ENCODE measurements around the gene DCAF10.
"Not testable (repeated sequence)": the region's sequence is repeated elsewhere in the genome, so short reads cannot be mapped to it uniquely, and the experiment has no call there.

Gene DCAF10

DNA sequence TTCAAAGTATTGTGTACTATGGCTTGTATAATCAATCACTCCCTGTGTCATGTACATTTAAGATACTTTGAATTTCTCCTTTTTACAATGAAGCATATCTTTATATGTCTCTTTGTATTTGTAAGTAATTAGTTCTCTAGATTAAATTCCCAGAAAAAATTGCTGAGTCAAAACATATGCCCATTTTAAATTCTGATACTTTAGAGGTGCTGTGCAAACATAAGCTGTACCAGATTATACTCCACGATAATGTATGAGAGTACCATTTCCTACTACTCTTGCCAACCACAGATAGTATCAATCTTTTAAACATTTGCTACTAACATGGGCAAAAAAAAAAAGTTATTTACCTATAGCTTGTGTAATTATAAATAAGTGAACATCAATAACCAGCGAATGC, 18.3 kb downstream of the DCAF10 start:
- Mint-ChIP-seq H3K4me1 (peaks cover 4% of the 10 kb centered on the region), H3K4me3 (no peak overlapping the region), H3K36me3 (peaks cover 23% of the 10 kb centered on the region), H3K27me3 (no peaks in the 10 kb centered on the region), H3K9me3 (no peaks in the 10 kb centered on the region), H3K27ac (no peak overlapping the region)

DNA sequence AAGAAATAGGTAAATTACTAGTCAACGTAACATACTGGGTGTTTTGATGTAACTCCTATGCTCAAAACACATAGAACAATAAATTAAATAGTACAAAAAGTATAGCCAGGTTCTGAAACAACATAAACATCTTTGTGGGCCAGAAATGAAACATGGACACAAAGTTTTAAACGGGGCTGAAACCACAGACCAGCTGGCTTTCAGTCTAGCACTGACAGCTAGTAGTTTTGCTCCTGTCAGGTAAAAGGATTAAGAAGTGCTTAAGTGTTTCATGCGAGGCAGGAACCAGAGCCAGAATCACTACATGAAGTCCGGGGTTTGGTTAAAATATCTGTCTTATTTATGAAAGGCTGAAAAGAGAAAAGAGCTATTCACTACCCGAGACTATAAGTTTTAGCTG, 19.5 kb downstream of the DCAF10 start:
- Mint-ChIP-seq H3K27me3 (no peaks in the 10 kb centered on the region), H3K36me3 (peaks cover 28% of the 10 kb centered on the region), H3K9me3 (no peaks in the 10 kb centered on the region), H3K4me3 (no peak overlapping the region), H3K4me1 (peaks cover 2% of the 10 kb centered on the region), H3K27ac (no peak overlapping the region)

DNA sequence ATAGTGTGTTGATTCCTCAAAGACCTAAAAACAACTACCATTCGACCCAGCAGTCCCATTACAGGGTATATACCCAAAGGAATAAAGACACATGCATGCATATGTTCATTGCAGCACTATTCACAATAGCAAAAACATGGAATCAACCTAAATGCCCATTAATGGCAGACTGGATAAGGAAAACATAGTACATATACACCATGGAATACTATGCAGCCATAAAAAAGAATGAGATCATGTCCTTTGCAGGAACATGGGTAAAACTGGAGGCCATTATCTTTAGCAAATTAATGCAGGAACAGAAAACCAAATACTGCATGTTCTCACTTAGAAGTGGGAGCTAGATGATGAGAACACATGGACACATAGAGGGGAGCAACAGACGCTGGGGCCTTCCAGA, 24.6 kb downstream of the DCAF10 start:
- not testable (repeated sequence) for H3K9me3 Mint-ChIP-seq, H3K27ac Mint-ChIP-seq

GRCh38 chr9:37827483-37828165, 27.0 kb downstream of the DCAF10 start:
- no peak overlapping the region for H3K27ac Mint-ChIP-seq
- peaks cover 3% of the 10 kb centered on the region for H3K4me1 Mint-ChIP-seq
- peaks cover 23% of the 10 kb centered on the region for H3K36me3 Mint-ChIP-seq
- H3K9me3 Mint-ChIP-seq: no peaks in the 10 kb centered on the region
- no peaks in the 10 kb centered on the region for H3K27me3 Mint-ChIP-seq
- no peak overlapping the region for H3K4me3 Mint-ChIP-seq

More for the DNA sequence above, 24.6 kb downstream of the DCAF10 start:
- not testable (repeated sequence) for H3K4me1 Mint-ChIP-seq, H3K4me3 Mint-ChIP-seq, H3K27me3 Mint-ChIP-seq
- H3K36me3 Mint-ChIP-seq: peaks cover 36% of the 10 kb centered on the region

DNA sequence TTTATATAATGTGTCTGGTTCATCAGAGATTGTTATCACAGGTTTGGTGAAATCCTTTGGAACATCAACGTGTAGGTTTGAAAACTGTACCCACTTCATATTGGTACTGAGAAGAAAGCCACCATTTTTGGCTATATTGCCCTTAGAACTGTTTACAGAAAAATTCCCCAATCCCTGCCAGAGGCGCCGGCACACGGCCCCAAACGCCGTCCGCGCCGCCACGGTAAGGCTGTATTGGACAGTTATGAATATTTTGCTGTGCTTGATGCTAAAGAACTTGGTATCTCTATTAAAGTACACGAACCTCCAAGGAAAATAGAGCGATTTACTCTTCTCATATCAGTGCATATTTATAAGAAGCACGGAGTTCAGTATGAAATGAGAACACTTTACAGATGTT, 35.2 kb downstream of the DCAF10 start:
- no peak overlapping the region for H3K4me3 Mint-ChIP-seq

DNA sequence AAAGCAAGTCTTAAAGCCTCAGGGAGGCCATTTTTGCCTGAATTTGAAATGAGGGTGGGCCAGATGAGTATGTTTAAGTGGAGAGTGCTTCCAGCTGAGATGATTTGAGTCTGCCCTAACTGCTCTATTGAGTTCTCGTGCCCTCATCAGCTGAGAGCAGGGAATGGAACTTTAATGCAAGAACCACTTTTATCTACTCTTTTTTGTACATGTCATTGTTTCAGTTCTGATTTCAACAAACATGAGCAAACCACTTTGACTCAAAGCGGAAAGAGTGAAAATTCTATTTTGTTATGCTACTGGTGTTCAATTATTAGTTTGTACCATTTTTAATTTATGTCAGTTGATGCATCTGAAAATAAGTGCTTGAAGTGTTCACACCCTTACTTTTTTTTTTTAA, 35.8 kb downstream of the DCAF10 start:
- no peaks in the 10 kb centered on the region for H3K9me3 Mint-ChIP-seq
- H3K36me3 Mint-ChIP-seq: no peaks in the 10 kb centered on the region
- peak overlapping the region; percentile 65 for H3K27ac Mint-ChIP-seq
- H3K27me3 Mint-ChIP-seq: no peaks in the 10 kb centered on the region
- H3K4me3 Mint-ChIP-seq: no peak overlapping the region
- peaks cover 13% of the 10 kb centered on the region for H3K4me1 Mint-ChIP-seq

More for the DNA sequence above, 35.2 kb downstream of the DCAF10 start:
- H3K9me3 Mint-ChIP-seq: no peaks in the 10 kb centered on the region
- no peak overlapping the region for H3K27ac Mint-ChIP-seq
- H3K36me3 Mint-ChIP-seq: no peaks in the 10 kb centered on the region
- no peaks in the 10 kb centered on the region for H3K27me3 Mint-ChIP-seq
- H3K4me1 Mint-ChIP-seq: peaks cover 13% of the 10 kb centered on the region

- no peaks in the 10 kb centered on the region for H3K9me3 Mint-ChIP-seq
- H3K27me3 Mint-ChIP-seq: no peaks in the 10 kb centered on the region
- H3K36me3 Mint-ChIP-seq: peaks cover 7% of the 10 kb centered on the region
- no peak overlapping the region for H3K27ac Mint-ChIP-seq
- H3K4me3 Mint-ChIP-seq: no peak overlapping the region
- peaks cover 9% of the 10 kb centered on the region for H3K4me1 Mint-ChIP-seq
These were observed 39.2 kb downstream of the DCAF10 start for GRCh38 chr9:37839496-37840461.

GRCh38 chr9:37840560-37841194, 40.1 kb downstream of the DCAF10 start:
- Mint-ChIP-seq H3K4me1 (peaks cover 9% of the 10 kb centered on the region), H3K4me3 (no peak overlapping the region), H3K27ac (no peak overlapping the region), H3K9me3 (no peaks in the 10 kb centered on the region), H3K27me3 (no peaks in the 10 kb centered on the region), H3K36me3 (peaks cover 11% of the 10 kb centered on the region)

GRCh38 chr9:37852222-37852621, 51.6 kb downstream of the DCAF10 start:
- Mint-ChIP-seq H3K4me3 (no peak overlapping the region), H3K27ac (no peak overlapping the region)

GRCh38 chr9:37856551-37856950, 56.0 kb downstream of the DCAF10 start:
- Mint-ChIP-seq H3K27me3 (no peaks in the 10 kb centered on the region), H3K27ac (no peak overlapping the region), H3K36me3 (peaks cover 9% of the 10 kb centered on the region), H3K9me3 (no peaks in the 10 kb centered on the region), H3K4me3 (no peak overlapping the region), H3K4me1 (no peaks in the 10 kb centered on the region)

More at GRCh38 chr9:37852222-37852621, 51.6 kb downstream of the DCAF10 start:
- H3K36me3 Mint-ChIP-seq: peaks cover 17% of the 10 kb centered on the region
- H3K9me3 Mint-ChIP-seq: no peaks in the 10 kb centered on the region
- H3K27me3 Mint-ChIP-seq: no peaks in the 10 kb centered on the region
- H3K4me1 Mint-ChIP-seq: no peaks in the 10 kb centered on the region

- no peak overlapping the region for H3K4me3 Mint-ChIP-seq
- no peak overlapping the region for H3K27ac Mint-ChIP-seq
- H3K9me3 Mint-ChIP-seq: no peaks in the 10 kb centered on the region
- H3K4me1 Mint-ChIP-seq: no peaks in the 10 kb centered on the region
- no peaks in the 10 kb centered on the region for H3K27me3 Mint-ChIP-seq
- peaks cover 9% of the 10 kb centered on the region for H3K36me3 Mint-ChIP-seq
These were observed 58.4 kb downstream of the DCAF10 start for GRCh38 chr9:37859043-37859442.

DNA sequence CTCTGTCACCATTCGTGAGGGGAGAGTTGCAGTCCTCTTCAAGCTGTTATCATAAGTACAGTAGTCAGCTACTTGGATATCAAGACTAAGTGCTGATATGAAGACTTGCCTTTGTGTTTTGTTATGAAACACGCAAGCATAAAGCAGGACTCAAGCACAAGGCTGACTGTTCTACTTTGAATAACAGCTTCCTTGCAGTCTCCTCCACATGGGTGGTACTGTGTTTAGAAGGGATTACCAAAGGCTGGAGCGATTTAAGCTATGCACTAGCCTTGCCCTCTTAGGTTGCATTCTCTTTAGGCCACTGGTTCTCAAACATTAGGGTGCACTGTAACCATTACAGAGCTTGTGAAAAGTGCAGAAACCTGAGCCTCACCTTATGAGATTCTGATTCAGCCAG, 61.9 kb downstream of the DCAF10 start:
- H3K9me3 Mint-ChIP-seq: no peaks in the 10 kb centered on the region
- no peaks in the 10 kb centered on the region for H3K4me1 Mint-ChIP-seq
- H3K27me3 Mint-ChIP-seq: no peaks in the 10 kb centered on the region
- H3K4me3 Mint-ChIP-seq: no peak overlapping the region
- H3K27ac Mint-ChIP-seq: no peak overlapping the region
- H3K36me3 Mint-ChIP-seq: peaks cover 6% of the 10 kb centered on the region

DNA sequence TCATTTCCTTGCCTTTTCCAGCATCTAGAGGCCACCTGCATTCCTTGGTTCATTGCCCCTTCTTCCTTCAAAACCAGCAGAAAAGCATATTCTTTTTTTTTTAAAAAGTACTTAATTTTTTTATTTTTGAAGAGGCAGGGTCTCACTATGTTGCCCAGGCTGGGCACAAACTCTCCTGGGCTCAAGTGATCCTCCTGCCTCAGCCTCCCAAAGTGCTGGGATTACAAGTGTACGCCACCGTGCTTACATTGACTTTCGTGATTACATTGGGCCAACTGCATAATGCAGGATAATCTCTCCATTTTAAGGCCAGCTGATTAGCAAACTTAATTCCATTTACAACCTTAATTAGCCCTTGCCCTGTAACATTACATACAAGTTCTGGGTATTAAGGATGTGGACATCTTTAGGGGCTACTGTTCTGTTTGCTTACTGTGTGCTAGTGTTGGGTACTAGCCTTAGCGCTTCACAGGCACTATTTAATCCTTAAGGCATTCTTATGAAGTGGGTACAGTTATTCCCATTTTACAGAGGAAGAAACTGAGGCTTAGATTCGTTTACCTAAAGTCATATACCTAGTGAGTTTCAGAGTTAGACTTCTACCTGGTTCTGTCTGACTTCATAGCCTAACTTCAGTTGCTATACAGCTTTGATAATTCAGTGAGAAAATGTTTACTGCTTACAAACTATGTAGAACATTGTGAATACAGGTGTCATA, 69.6 kb downstream of the DCAF10 start:
- Mint-ChIP-seq H3K27me3 (no peaks in the 10 kb centered on the region), H3K27ac (no peak overlapping the region), H3K4me1 (no peaks in the 10 kb centered on the region), H3K4me3 (no peak overlapping the region), H3K9me3 (no peaks in the 10 kb centered on the region), H3K36me3 (peaks cover 2% of the 10 kb centered on the region)

- Mint-ChIP-seq H3K27me3 (no peaks in the 10 kb centered on the region), H3K9me3 (no peaks in the 10 kb centered on the region), H3K4me1 (no peaks in the 10 kb centered on the region), H3K27ac (no peak overlapping the region), H3K36me3 (peaks cover 3% of the 10 kb centered on the region), H3K4me3 (no peak overlapping the region)
These were observed 70.2 kb downstream of the DCAF10 start for GRCh38 chr9:37870799-37871176.

DNA sequence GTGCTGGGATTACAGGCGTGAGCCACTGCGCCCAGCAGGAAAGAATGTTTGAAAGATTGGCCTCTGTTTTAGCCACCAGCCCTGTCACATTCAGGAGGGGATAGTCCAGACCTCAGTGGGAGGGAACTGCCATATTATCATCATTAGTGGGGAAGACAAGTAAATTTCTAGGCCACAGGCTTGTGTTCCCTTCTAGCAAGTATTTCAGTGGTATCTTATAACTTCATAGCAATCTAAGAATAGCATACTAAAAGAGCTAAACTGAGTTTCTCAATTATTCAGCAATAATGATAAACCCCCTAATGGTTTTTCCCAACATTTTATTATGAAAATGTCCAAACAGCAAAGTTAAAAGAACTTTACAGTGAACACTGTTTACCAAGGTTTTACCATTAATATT, 73.4 kb downstream of the DCAF10 start:
- H3K27ac Mint-ChIP-seq: no peak overlapping the region
- H3K9me3 Mint-ChIP-seq: no peaks in the 10 kb centered on the region
- no peaks in the 10 kb centered on the region for H3K27me3 Mint-ChIP-seq
- H3K4me3 Mint-ChIP-seq: no peak overlapping the region
- peaks cover 3% of the 10 kb centered on the region for H3K36me3 Mint-ChIP-seq
- H3K4me1 Mint-ChIP-seq: no peaks in the 10 kb centered on the region

Measured in activated naive CD4-positive, alpha-beta T cell treated with anti-CD3 and anti-CD28 coated beads, Interleukin-2, amount 50 U/mL, for 24 hours (primary cell).